SU-DHL-6 (cell line): ENCODE results near the gene PPP1R2.

Source experiments
- H2AFZ ChIP-seq: fragments of 200-600 bp; sonication (generic); 2 replicates; pipeline ENCODE4 v1.6.1; 2014; ENCODE audit warnings: low read depth, mild to moderate bottlenecking, moderate library complexity, mixed read lengths, antibody characterized with exemption, low read length; ENCODE audit not compliant: severe bottlenecking
- H3F3A ChIP-seq: fragments of 200-600 bp; shearing (Covaris generic); 2 replicates; pipeline ENCODE4 v1.6.0; 2016; ENCODE audit warnings: antibody characterized with exemption, mild to moderate bottlenecking; ENCODE audit not compliant: insufficient read depth
- H3K27ac ChIP-seq: fragments of 200-600 bp; sonication (generic); 2 replicates; pipeline ENCODE4 v1.5.1; 2016; ENCODE audit warnings: low read depth, mild to moderate bottlenecking, low read length, moderate library complexity, mixed read lengths
- H3K27me3 ChIP-seq: fragments of 200-600 bp; sonication (generic), shearing (Covaris generic); 2 replicates; pipeline ENCODE4 v1.6.0; 2014; ENCODE audit warnings: mild to moderate bottlenecking, low read length
- H3K36me3 ChIP-seq: fragments of 200-600 bp; sonication (generic); 2 replicates; pipeline ENCODE4 v1.6.1; 2014; ENCODE audit warnings: mild to moderate bottlenecking, low read length, mixed read lengths
- H3K4me2 ChIP-seq: fragments of 300-600, 200-600 bp; shearing (Covaris generic), sonication (generic); 2 replicates; pipeline ENCODE4 v1.6.0; 2014; ENCODE audit warnings: low read length, low read depth, mild to moderate bottlenecking; ENCODE audit not compliant: poor library complexity, severe bottlenecking
- H3K4me3 ChIP-seq: fragments of 200-600 bp; sonication (generic); 2 replicates; pipeline ENCODE4 v1.5.1; 2014; ENCODE audit warnings: antibody characterized with exemption, low read length, mild to moderate bottlenecking, mixed read lengths; ENCODE audit not compliant: insufficient read depth, poor library complexity, severe bottlenecking
- H3K79me2 ChIP-seq: fragments of 200-600 bp; sonication (generic); 2 replicates; pipeline ENCODE4 v1.6.1; 2014; ENCODE audit warnings: mild to moderate bottlenecking, low read length, moderate library complexity; ENCODE audit not compliant: insufficient read depth
- H3K9ac ChIP-seq: fragments of 200-600 bp; sonication (generic); 2 replicates; pipeline ENCODE4 v1.7.0; 2014; ENCODE audit warnings: mild to moderate bottlenecking, low read length
- H3K9me2 ChIP-seq: fragments of 200-600 bp; sonication (generic); replicated peaks from 2 replicates; pipeline ENCODE4 v1.6.1; 2014; ENCODE audit warnings: low read length; ENCODE audit not compliant: insufficient read depth
- H3K9me3 ChIP-seq: fragments of 200-600 bp; sonication (generic); 2 replicates; pipeline ENCODE4 v1.6.1; 2014; ENCODE audit warnings: low read length, mixed read lengths; ENCODE audit not compliant: insufficient read depth
- H4K20me1 ChIP-seq: fragments of 200-600 bp; sonication (generic); 2 replicates; pipeline ENCODE4 v1.6.1; 2014; ENCODE audit warnings: low read depth, mild to moderate bottlenecking, antibody characterized with exemption, low read length, moderate library complexity, mixed read lengths
- EZH2phosphoT487 ChIP-seq: fragments of 200-600 bp; sonication (generic), shearing (Covaris generic); conservative IDR thresholded peaks from 2 replicates; pipeline ENCODE4 v1.6.1; 2018; ENCODE audit warnings: mild to moderate bottlenecking, antibody characterized with exemption, low read length, moderate library complexity, mixed read lengths
- TF ChIP-seq, protein P1 (sequence below): fragments of 200-600 bp; sonication (generic); IDR thresholded peaks from one replicate; pipeline ENCODE4 v1.5.1; 2017; ENCODE audit warnings: antibody characterized with exemption, mild to moderate bottlenecking, low read length, moderate library complexity; ENCODE audit not compliant: insufficient read depth, poor library complexity, severe bottlenecking

The PPP1R2 gene

DNA sequence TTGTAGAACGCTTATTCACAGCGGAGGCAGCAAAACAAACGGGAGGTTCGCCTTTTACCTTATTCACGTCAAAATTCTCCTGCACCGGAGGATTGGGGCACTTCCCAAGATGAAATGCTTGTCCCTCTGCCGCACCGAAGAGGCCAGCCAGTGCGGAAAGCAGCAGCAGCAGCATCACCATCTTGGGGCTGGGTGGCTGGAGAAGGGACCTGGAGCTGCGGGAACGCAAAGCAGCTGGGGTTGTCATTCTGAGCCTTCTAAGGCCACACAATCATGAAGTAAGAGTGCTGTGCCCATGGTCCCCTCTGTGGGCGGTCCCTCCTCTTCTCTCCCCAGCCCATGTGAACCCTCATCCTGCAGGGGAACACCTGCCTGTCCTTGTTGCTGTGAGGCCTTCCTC is 36.2 kb upstream of the PPP1R2 start:
- Histone ChIP-seq H2AFZ (no peak overlapping the region), H3K4me2 (no peak overlapping the region), H4K20me1 (no peaks in the 10 kb centered on the region), H3F3A (0 out of 2 replicates have a peak, but pooled peaks cover 11% of the 10 kb centered on the region), H3K9me3 (no peaks in the 10 kb centered on the region), H3K9ac (no peak overlapping the region), H3K79me2 (no peaks in the 10 kb centered on the region), H3K4me3 (no peak overlapping the region), H3K36me3 (no peaks in the 10 kb centered on the region), H3K9me2 (no peaks in the 10 kb centered on the region), H3K27me3 (no peaks in the 10 kb centered on the region), H3K27ac (no peak overlapping the region)
- TF ChIP-seq EZH2phosphoT487, result no peak
- TF ChIP-seq, protein P1, sequence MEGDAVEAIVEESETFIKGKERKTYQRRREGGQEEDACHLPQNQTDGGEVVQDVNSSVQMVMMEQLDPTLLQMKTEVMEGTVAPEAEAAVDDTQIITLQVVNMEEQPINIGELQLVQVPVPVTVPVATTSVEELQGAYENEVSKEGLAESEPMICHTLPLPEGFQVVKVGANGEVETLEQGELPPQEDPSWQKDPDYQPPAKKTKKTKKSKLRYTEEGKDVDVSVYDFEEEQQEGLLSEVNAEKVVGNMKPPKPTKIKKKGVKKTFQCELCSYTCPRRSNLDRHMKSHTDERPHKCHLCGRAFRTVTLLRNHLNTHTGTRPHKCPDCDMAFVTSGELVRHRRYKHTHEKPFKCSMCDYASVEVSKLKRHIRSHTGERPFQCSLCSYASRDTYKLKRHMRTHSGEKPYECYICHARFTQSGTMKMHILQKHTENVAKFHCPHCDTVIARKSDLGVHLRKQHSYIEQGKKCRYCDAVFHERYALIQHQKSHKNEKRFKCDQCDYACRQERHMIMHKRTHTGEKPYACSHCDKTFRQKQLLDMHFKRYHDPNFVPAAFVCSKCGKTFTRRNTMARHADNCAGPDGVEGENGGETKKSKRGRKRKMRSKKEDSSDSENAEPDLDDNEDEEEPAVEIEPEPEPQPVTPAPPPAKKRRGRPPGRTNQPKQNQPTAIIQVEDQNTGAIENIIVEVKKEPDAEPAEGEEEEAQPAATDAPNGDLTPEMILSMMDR, result no peak

DNA sequence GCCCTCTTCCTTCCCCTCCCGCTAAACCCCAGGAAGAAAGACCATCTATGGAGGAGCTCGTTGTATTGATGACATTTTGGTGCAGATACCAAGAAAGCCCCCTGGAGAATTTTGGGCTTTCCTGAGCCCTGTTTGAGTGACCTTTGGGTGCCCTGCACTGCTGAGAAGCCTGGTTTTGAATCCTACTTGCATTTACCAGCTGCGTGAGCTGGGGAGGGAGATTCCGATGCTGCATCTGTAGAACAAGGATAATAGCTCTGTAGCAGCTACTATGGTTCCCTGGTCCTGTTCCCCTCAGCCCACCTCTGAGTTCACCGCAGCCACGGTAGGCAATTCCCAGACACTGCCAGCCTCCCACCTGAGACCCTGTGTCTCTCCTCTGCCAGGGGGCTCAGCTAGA is 35.4 kb upstream of the PPP1R2 start:
- Histone ChIP-seq H3K4me2 (no peak overlapping the region), H3K9ac (no peak overlapping the region), H2AFZ (no peak overlapping the region), H3K4me3 (no peak overlapping the region), H4K20me1 (no peaks in the 10 kb centered on the region), H3K9me2 (no peaks in the 10 kb centered on the region), H3K27ac (no peak overlapping the region), H3F3A (0 out of 2 replicates have a peak, but pooled peaks cover 6% of the 10 kb centered on the region), H3K79me2 (no peaks in the 10 kb centered on the region), H3K9me3 (no peaks in the 10 kb centered on the region), H3K36me3 (no peaks in the 10 kb centered on the region), H3K27me3 (no peaks in the 10 kb centered on the region)
- TF ChIP-seq EZH2phosphoT487, result no peak
- TF ChIP-seq, protein P1, result no peak

DNA sequence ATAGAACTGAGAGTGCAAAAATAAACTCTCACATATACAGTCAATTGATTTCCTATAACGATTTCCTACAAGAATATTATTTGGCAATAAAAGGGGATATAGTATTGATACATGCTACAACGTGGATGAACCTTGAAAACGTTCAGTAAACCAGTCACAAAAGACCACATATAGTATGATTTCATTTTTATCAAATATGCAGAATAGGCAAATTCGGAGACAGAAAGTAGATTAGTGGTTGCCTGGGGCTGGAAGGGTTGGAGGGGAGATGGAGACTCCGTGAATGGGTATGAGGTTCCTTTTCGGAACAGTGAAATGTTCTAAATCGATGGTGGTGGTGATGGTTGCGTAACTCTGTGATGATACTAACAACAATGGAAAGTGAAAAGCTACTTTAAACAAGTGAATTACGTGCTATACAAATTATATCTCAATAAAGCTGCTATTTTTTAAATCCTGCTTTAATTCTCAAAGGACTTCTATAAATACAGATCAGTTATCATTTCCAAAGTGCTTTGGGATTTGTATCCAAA is 34.6 kb upstream of the PPP1R2 start:
- Histone ChIP-seq H3K4me3 (no peak overlapping the region), H3K79me2 (no peaks in the 10 kb centered on the region), H3K27ac (no peak overlapping the region), H3K9ac (no peak overlapping the region), H4K20me1 (no peaks in the 10 kb centered on the region), H3F3A (no peaks in the 10 kb centered on the region), H3K9me3 (no peaks in the 10 kb centered on the region), H3K36me3 (no peaks in the 10 kb centered on the region), H3K27me3 (no peaks in the 10 kb centered on the region), H2AFZ (no peak overlapping the region), H3K9me2 (no peaks in the 10 kb centered on the region), H3K4me2 (no peak overlapping the region)
- TF ChIP-seq, protein P1, result no peak
- no peak for TF ChIP-seq EZH2phosphoT487
